GM19099 (cell line): ENCODE measurements around the gene C14orf132.

Source experiments
- POLR2A ChIP-seq: IDR thresholded peaks from 3 replicates; pipeline ENCODE4 v1.6.1; 2011; ENCODE audit warnings: low read depth; ENCODE audit not compliant: insufficient read length; ENCODE audit errors: extremely low read depth

The C14orf132 gene

GRCh38 chr14:96125536-96125935 lies 86.4 kb downstream of the C14orf132 start:
- no peak for TF ChIP-seq POLR2A

- no peak for TF ChIP-seq POLR2A
Observed at GRCh38 chr14:96126339-96126782, 87.2 kb downstream of the C14orf132 start.

DNA sequence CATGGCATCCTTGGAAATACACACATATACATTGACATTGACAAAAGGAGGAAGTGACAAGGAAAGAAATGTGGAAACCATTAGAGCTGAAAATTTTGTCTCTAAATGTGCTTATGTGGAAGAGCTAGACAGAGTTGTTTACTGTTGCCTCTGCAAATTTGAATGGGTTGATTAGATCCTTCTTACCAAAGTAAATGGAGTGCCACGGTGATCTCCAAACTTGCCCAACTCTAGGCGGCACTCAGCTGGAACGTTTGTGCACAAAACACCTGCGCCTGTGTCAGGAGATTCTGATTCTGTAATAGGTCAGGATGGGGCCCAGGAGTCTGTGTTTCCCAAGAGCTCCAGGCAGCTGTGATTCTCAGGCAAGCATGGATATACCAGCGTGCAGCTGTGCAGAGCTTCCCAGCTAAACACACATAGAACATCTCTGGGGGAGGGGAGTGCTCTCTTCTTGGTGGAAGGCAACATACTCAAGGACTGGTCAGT lies 87.7 kb downstream of the C14orf132 start:
- no peak for TF ChIP-seq POLR2A

GRCh38 chr14:96129128-96129736 lies 90.1 kb downstream of the C14orf132 start:
- TF ChIP-seq POLR2A = no peak

DNA sequence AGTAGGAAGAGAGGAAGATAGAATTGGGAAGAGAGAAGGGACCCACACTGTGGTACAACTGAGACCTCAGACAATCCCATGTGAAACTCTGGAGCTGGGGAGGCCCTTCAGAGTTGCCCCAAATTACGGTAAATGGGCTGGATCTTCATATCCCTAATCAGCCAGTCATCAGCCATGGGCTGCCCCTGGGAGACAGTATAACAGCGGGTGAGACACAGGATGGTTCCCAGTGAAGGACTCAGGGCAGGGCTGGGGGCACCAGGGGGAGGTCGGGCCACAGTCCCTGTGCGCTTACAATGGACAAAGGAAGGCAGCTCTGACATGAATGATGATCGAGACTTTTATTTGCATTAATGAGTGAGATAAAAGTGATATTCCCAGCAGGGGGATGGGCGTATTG lies 91.2 kb downstream of the C14orf132 start:
- no peak for TF ChIP-seq POLR2A

GRCh38 chr14:96130854-96131253 lies 91.7 kb downstream of the C14orf132 start:
- no peak for TF ChIP-seq POLR2A

GRCh38 chr14:96131836-96132235 lies 92.7 kb downstream of the C14orf132 start:
- TF ChIP-seq POLR2A = no peak

DNA sequence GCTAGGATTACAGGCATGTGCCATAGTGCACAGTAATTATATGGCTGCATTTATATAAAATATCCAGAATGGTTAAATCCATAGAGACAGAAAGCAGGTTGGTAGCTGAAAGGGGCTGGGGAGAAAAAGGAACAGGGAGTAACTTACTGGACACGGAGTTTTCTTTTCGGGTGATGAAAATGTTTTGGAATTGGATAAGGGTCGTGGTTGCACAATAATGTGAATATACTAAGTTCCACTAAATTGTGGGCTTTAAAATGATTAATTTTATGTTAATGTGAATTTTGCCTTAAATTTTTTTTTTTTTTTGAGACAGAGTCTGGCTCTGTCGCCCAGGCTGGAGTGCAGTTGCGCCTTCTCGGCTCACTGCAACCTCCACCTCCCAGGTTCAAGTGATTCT lies 95.3 kb downstream of the C14orf132 start:
- no peak for TF ChIP-seq POLR2A

- TF ChIP-seq POLR2A = no peak
Observed at GRCh38 chr14:96135285-96135684, 96.1 kb downstream of the C14orf132 start.

DNA sequence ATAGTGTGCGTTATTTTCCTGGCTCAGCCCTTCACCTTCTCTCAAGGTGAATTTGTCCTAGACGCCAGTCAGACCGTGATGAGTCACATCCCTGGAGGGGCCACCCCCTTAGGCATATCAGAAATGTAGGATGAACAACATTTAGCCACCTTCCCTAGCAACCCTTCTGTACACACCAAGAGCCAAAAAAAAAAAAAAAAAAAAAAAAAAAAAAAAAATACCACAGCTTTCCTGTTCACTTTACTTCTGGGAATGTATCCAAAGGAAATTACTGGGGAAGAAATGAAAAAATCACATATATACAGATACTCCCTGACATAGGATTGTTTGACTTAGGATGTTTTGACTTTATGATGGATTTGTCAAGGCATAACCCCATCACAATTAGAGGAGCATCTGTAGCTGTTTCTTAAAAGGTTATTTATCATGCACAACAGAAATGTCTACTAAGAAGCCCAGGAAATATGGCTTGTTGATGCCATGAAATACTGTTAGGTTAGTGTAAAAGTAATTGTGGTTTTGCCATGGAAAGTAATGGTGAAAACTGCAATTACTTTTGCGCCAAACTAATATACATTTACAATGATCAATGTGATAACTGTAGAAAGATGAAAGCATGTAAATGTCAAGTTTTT lies 97.3 kb downstream of the C14orf132 start:
- TF ChIP-seq POLR2A = no peak

GRCh38 chr14:96138241-96138640 lies 99.1 kb downstream of the C14orf132 start:
- no peak for TF ChIP-seq POLR2A

GRCh38 chr14:96139169-96139568 lies 100.0 kb downstream of the C14orf132 start:
- no peak for TF ChIP-seq POLR2A

GRCh38 chr14:96139879-96140278 lies 100.7 kb downstream of the C14orf132 start:
- TF ChIP-seq POLR2A = no peak

GRCh38 chr14:96140952-96141351 lies 101.8 kb downstream of the C14orf132 start:
- TF ChIP-seq POLR2A = no peak
